Neuronal stem cell (in vitro differentiated cells): ENCODE data around the gene ATP8B2.

Experiments used
- DNase-seq: peaks from one replicate; pipeline ENCODE4 v3.0.0-alpha.2; 2013; ENCODE audit warnings: low spot score
- H2AFZ ChIP-seq: one replicate; pipeline ENCODE4 v1.6.1; 2013; ENCODE audit warnings: mild to moderate bottlenecking, low read length, inconsistent platforms
- H2AK5ac ChIP-seq: 2 replicates; pipeline ENCODE4 v1.6.1; 2013; ENCODE audit warnings: low read depth, mild to moderate bottlenecking, inconsistent platforms, low read length, moderate library complexity, mixed read lengths
- H2BK120ac ChIP-seq: 2 replicates; pipeline ENCODE4 v1.6.1; 2013; ENCODE audit warnings: low read depth, mild to moderate bottlenecking, inconsistent platforms, low read length, moderate library complexity, mixed read lengths
- H2BK12ac ChIP-seq: one replicate; pipeline ENCODE4 v1.6.1; 2013; ENCODE audit warnings: low read length, inconsistent platforms
- H2BK15ac ChIP-seq: 2 replicates; pipeline ENCODE4 v1.6.1; 2013; ENCODE audit warnings: mild to moderate bottlenecking, low read length, inconsistent platforms, mixed read lengths
- H2BK5ac ChIP-seq: one replicate; pipeline ENCODE4 v1.6.1; 2013; ENCODE audit warnings: inconsistent platforms, mild to moderate bottlenecking, low read length, moderate library complexity
- H3K14ac ChIP-seq: one replicate; pipeline ENCODE4 v1.6.1; 2013; ENCODE audit warnings: low read length, inconsistent platforms
- H3K18ac ChIP-seq: 2 replicates; pipeline ENCODE4 v1.6.1; 2013; ENCODE audit warnings: low read length, inconsistent platforms
- H3K23ac ChIP-seq: 2 replicates; pipeline ENCODE4 v1.6.1; 2013; ENCODE audit warnings: low read depth, mild to moderate bottlenecking, mixed read lengths, low read length, inconsistent platforms; ENCODE audit not compliant: poor library complexity
- H3K27ac ChIP-seq: replicated peaks from 3 replicates; pipeline ENCODE4 v1.5.1; 2013; ENCODE audit warnings: low read length, inconsistent platforms
- H3K27me3 ChIP-seq, 3 experiments: 2 replicates each; pipeline ENCODE4 v1.6.1; 2013; ENCODE audit warnings: low read length in 3 of 3, mild to moderate bottlenecking in 2 of 3, inconsistent platforms in 1 of 3, low read depth in 1 of 3, mixed read lengths in 1 of 3, moderate library complexity in 1 of 3; ENCODE audit not compliant: control insufficient read depth in 3 of 3, insufficient read depth in 3 of 3
- H3K36me3 ChIP-seq, 2 donors: replicated peaks in 1 of 2; 2 replicates each; pipeline ENCODE4 v1.6.1; 2013; ENCODE audit warnings: low read length in 2 of 2; ENCODE audit not compliant: control insufficient read depth in 2 of 2, insufficient read depth in 2 of 2
- H3K4ac ChIP-seq: 2 replicates; pipeline ENCODE4 v1.6.1; 2013; ENCODE audit warnings: inconsistent platforms, mild to moderate bottlenecking, low read length, moderate library complexity
- H3K4me1 ChIP-seq, 2 donors: 1 replicate in 1 of 2; 2 replicates in 1 of 2; pipeline ENCODE4 v1.6.1; 2013; ENCODE audit warnings: low read length in 2 of 2, low read depth in 1 of 2; ENCODE audit not compliant: control insufficient read depth in 2 of 2, insufficient read depth in 1 of 2
- H3K4me2 ChIP-seq: one replicate; pipeline ENCODE4 v1.6.1; 2013; ENCODE audit warnings: mild to moderate bottlenecking, low read length, inconsistent platforms; ENCODE audit not compliant: insufficient read depth, poor library complexity, severe bottlenecking
- H3K4me3 ChIP-seq, 2 donors: 2 replicates each; pipeline ENCODE4 v1.5.1; 2013; ENCODE audit warnings: low read length in 2 of 2, mild to moderate bottlenecking in 2 of 2, inconsistent platforms in 1 of 2, moderate library complexity in 1 of 2
- H3K79me1 ChIP-seq: one replicate; pipeline ENCODE4 v1.6.1; 2013; ENCODE audit warnings: low read depth, mild to moderate bottlenecking, inconsistent platforms, low read length, moderate library complexity
- H3K9ac ChIP-seq: one replicate; pipeline ENCODE4 v1.6.1; 2013; ENCODE audit warnings: mild to moderate bottlenecking, low read depth, low read length, inconsistent platforms; ENCODE audit not compliant: poor library complexity
- H3K9me3 ChIP-seq, 2 donors: replicated peaks in 1 of 2; 2 replicates each; pipeline versions ENCODE3 to v1.6.1; 2013; ENCODE audit warnings: low read length in 2 of 2, mild to moderate bottlenecking in 2 of 2, inconsistent platforms in 1 of 2, low read depth in 1 of 2, mixed read lengths in 1 of 2, moderate library complexity in 1 of 2; ENCODE audit not compliant: control insufficient read depth in 2 of 2, insufficient read depth in 1 of 2
- H4K8ac ChIP-seq: one replicate; pipeline ENCODE4 v1.6.1; 2013; ENCODE audit warnings: low read depth, mild to moderate bottlenecking, inconsistent platforms, low read length, moderate library complexity
- H4K91ac ChIP-seq: one replicate; pipeline ENCODE4 v1.6.1; 2013; ENCODE audit warnings: low read length, low read depth, mild to moderate bottlenecking, inconsistent platforms; ENCODE audit not compliant: poor library complexity
- WGBS, 2 donors: extraction: QIAGEN DNeasy Blood & Tissue Kit; methylation state at CpG; one replicate each; pipeline ENCODE4 v1.1.7; 2013; ENCODE audit warnings: missing lambda C conversion rate in 2 of 2, mixed read lengths in 1 of 2; ENCODE audit not compliant: insufficient read length in 2 of 2, insufficient replicate concordance in 1 of 2; ENCODE audit errors: extremely low coverage in 2 of 2; 5-methylcytosine and 5-hydroxymethylcytosine counted together

ATP8B2 gene

GRCh38 chr1:154324241-154324640, 1.1 kb upstream of the ATP8B2 start:
- H3K9ac ChIP-seq, result no peak overlapping the region

GRCh38 chr1:154325583-154326545, 539 bp downstream of the ATP8B2 start:
- Histone ChIP-seq H3K79me1 (peaks cover 8% of the 10 kb centered on the region), H3K9me3 (no peaks in the 10 kb centered on the region), H2BK12ac (no peak overlapping the region), H3K14ac (peak overlapping the region; percentile 77), H3K23ac (peak overlapping the region; percentile 1), H2BK15ac (no peak overlapping the region), H3K36me3 (peaks cover 4 to 23% of the 10 kb centered on the region in 2 donors), H4K91ac (no peak overlapping the region), H3K4me3 (peak overlapping the region; percentile 68 to 93), H3K27me3 (peaks cover 0 to 19% (median 0%) of the 10 kb centered on the region in 3 experiments), H3K27ac (peak overlapping the region; percentile 54), H4K8ac (no peak overlapping the region), H3K4me1 (peaks cover 7 to 26% of the 10 kb centered on the region in 2 donors), H3K18ac (peak overlapping the region; percentile 0), H3K9ac (peak overlapping the region; percentile 94), H2BK120ac (no peak overlapping the region), H2BK5ac (peak overlapping the region; percentile 47), H2AFZ (peak overlapping the region; percentile 99), H3K4ac (no peak overlapping the region), H3K4me2 (peak overlapping the region; percentile 79), H2AK5ac (peak overlapping the region; percentile 77)
- DNase-seq, result peak; percentile 73
- WGBS, 2 donors, result no CpG with 5 or more reads among the region's 63 CpGs

More at GRCh38 chr1:154324241-154324640, 1.1 kb upstream of the ATP8B2 start:
- Histone ChIP-seq H3K4me2 (no peak overlapping the region), H3K36me3 (peaks cover 0 to 8% of the 10 kb centered on the region in 2 donors), H4K91ac (no peak overlapping the region), H3K79me1 (peaks cover 6% of the 10 kb centered on the region), H2AFZ (peak overlapping the region; percentile 99), H3K23ac (no peak overlapping the region), H2BK15ac (no peak overlapping the region), H2BK12ac (no peak overlapping the region), H2BK120ac (no peak overlapping the region), H2AK5ac (peak overlapping the region; percentile 20), H3K18ac (no peak overlapping the region), H3K4me3 (peak overlapping the region in 1 of 2 donors; percentile 68), H2BK5ac (no peak overlapping the region), H3K4ac (no peak overlapping the region), H4K8ac (no peak overlapping the region), H3K4me1 (peaks cover 7 to 19% of the 10 kb centered on the region in 2 donors), H3K14ac (no peak overlapping the region), H3K27ac (no peak overlapping the region), H3K27me3 (peaks cover 0 to 19% (median 0%) of the 10 kb centered on the region in 3 experiments), H3K9me3 (no peaks in the 10 kb centered on the region)
- DNase-seq, result no peak
- no CpG with 5 or more reads among the region's 2 CpGs for WGBS, 2 donors

- peaks cover 8% of the 10 kb centered on the region for H3K79me1 ChIP-seq
- no peak overlapping the region for H4K91ac ChIP-seq
- peak overlapping the region; percentile 79 for H3K4me2 ChIP-seq
- H2BK120ac ChIP-seq, result no peak overlapping the region
- peak overlapping the region; percentile 54 for H3K27ac ChIP-seq
- H3K27me3 ChIP-seq, result peaks cover 0 to 18% (median 0%) of the 10 kb centered on the region in 3 experiments
- no peak overlapping the region for H3K14ac ChIP-seq
- peak overlapping the region; percentile 51 for H2BK15ac ChIP-seq
- no peak for DNase-seq
- H3K9me3 ChIP-seq, result no peaks in the 10 kb centered on the region
- H2BK5ac ChIP-seq, result no peak overlapping the region
- no CpG with 5 or more reads among the region's 6 CpGs for WGBS, 2 donors
- H4K8ac ChIP-seq, result no peak overlapping the region
- H3K4me1 ChIP-seq, result peaks cover 7 to 26% of the 10 kb centered on the region in 2 donors
- H3K4ac ChIP-seq, result no peak overlapping the region
- no peak overlapping the region for H3K23ac ChIP-seq
- no peak overlapping the region for H2BK12ac ChIP-seq
- peak overlapping the region; percentile 26 for H3K9ac ChIP-seq
- H2AFZ ChIP-seq, result peak overlapping the region; percentile 99
- peak overlapping the region; percentile 57 for H2AK5ac ChIP-seq
- H3K4me3 ChIP-seq, result peak overlapping the region; percentile 68 to 93
- H3K18ac ChIP-seq, result no peak overlapping the region
- peaks cover 13 to 32% of the 10 kb centered on the region in 2 donors for H3K36me3 ChIP-seq
These were observed 1.5 kb downstream of the ATP8B2 start for GRCh38 chr1:154326546-154327465.
